Gastrocnemius medialis (tissue), 4 donors: Measurements from ENCODE around the gene ARHGEF39.

Experiments used
- CTCF ChIP-seq, 5 experiments: fragments of 450-650 bp in 3 of 5; fragments of 200-600 bp in 2 of 5; sonication (generic) in 2 of 5; IDR thresholded peaks in 4 of 5; conservative IDR thresholded peaks in 1 of 5; 1 replicate in 4 of 5; 2 replicates in 1 of 5; pipeline ENCODE4 v1.5.1; 2016 to 2019; ENCODE audit warnings: antibody characterized with exemption in 5 of 5, mild to moderate bottlenecking in 3 of 5, moderate library complexity in 3 of 5
- POLR2A ChIP-seq, 2 donors: fragments of 450-650 bp; IDR thresholded peaks; one replicate each; pipeline ENCODE4 v1.6.1; 2017; ENCODE audit warnings: antibody characterized with exemption in 2 of 2, mild to moderate bottlenecking in 2 of 2, moderate library complexity in 2 of 2

- TF ChIP-seq CTCF (IDR thresholded peaks at IDR 0.05 in 4 of 5, conservative IDR thresholded peaks at IDR 0.05 in 1 of 5) (no peak), POLR2A (IDR thresholded peaks at IDR 0.05) (no peak)
Observed at GRCh38 chr9:35700942-35701341, 35.9 kb upstream of the ARHGEF39 start.
